NCI-H446 (cell line): ENCODE measurements around the gene GALNT18.

Experiments
- DNase-seq, 2 experiments: peaks; one replicate each; lab custom pipeline; 2025; lab: John Stamatoyannopoulos, UW

GALNT18 gene

GRCh38 chr11:11436715-11437313 lies 185.0 kb downstream of the GALNT18 start:
- no peak for DNase-seq

GRCh38 chr11:11435635-11436034 lies 186.2 kb downstream of the GALNT18 start:
- DNase-seq, result no peak

GRCh38 chr11:11433960-11434359 lies 187.8 kb downstream of the GALNT18 start:
- no peak for DNase-seq

GRCh38 chr11:11432621-11433319 lies 189.0 kb downstream of the GALNT18 start:
- no peak for DNase-seq

- no peak for DNase-seq
These were observed 191.4 kb downstream of the GALNT18 start for GRCh38 chr11:11430431-11430830.

GRCh38 chr11:11428714-11429113 lies 193.1 kb downstream of the GALNT18 start:
- DNase-seq, result no peak

- DNase-seq, result no peak
These were observed 194.3 kb downstream of the GALNT18 start for GRCh38 chr11:11427542-11427941.

- DNase-seq, result no peak
These were observed 194.7 kb downstream of the GALNT18 start for GRCh38 chr11:11427140-11427539.

GRCh38 chr11:11426226-11426952 lies 195.4 kb downstream of the GALNT18 start:
- peak in 1 of 2 experiments; percentile 9 for DNase-seq

- no peak for DNase-seq
These were observed 196.0 kb downstream of the GALNT18 start for GRCh38 chr11:11425806-11426205.

- DNase-seq, result no peak
These were observed 197.1 kb downstream of the GALNT18 start for GRCh38 chr11:11424688-11425087.

- DNase-seq, result no peak
These were observed 199.2 kb downstream of the GALNT18 start for GRCh38 chr11:11422411-11423128.

- no peak for DNase-seq
These were observed 200.3 kb downstream of the GALNT18 start for GRCh38 chr11:11421509-11421908.

- no peak for DNase-seq
These were observed 200.9 kb downstream of the GALNT18 start for GRCh38 chr11:11420899-11421285.

GRCh38 chr11:11420191-11420898 lies 201.5 kb downstream of the GALNT18 start:
- no peak for DNase-seq

GRCh38 chr11:11419747-11420146 lies 202.1 kb downstream of the GALNT18 start:
- no peak for DNase-seq

- no peak for DNase-seq
These were observed 204.9 kb downstream of the GALNT18 start for GRCh38 chr11:11416917-11417316.

- DNase-seq, result no peak
These were observed 205.3 kb downstream of the GALNT18 start for GRCh38 chr11:11416502-11416901.

- DNase-seq, result no peak
These were observed 205.9 kb downstream of the GALNT18 start for GRCh38 chr11:11415901-11416300.

- peak in 1 of 2 experiments; percentile 8 for DNase-seq
These were observed 206.8 kb downstream of the GALNT18 start for GRCh38 chr11:11414996-11415395.

- no peak for DNase-seq
These were observed 208.0 kb downstream of the GALNT18 start for GRCh38 chr11:11413776-11414175.
